Adrenal gland (tissue), 12 donors: Measurements from ENCODE around the gene GALNT16. TPM values are rescaled to one million over a fixed set of nuclear protein-coding genes. Genes with fewer than 3 reads are reported as not detected.
"Not testable (repeated sequence)": the region's sequence is repeated elsewhere in the genome, so short reads cannot be mapped to it uniquely, and the experiment has no call there.

ENCODE experiments used
- DNase-seq, 7 donors: peaks; one replicate each; pipeline ENCODE4 v3.0.0-alpha.2; 2019 to 2020
- H3K27ac ChIP-seq, 5 donors: fragments of 200-600 bp; sonication (generic) in 4 of 5; 1 replicate in 3 of 5; 2 replicates in 2 of 5; pipeline versions ENCODE4 v1.5.1 to v1.8.0; 2016 to 2020; ENCODE audit warnings: mild to moderate bottlenecking in 1 of 5
- H3K27me3 ChIP-seq: fragments of 200-600 bp; 2 replicates; pipeline ENCODE4 v1.8.0; 2021
- H3K36me3 ChIP-seq, 2 donors: fragments of 200-600 bp; replicated peaks in 1 of 2; 1 replicate in 1 of 2; 2 replicates in 1 of 2; pipeline versions ENCODE4 v1.5.1 to v1.8.0; 2018 to 2022
- H3K4me1 ChIP-seq, 2 donors: fragments of 200-600 bp; replicated peaks in 1 of 2; 1 replicate in 1 of 2; 2 replicates in 1 of 2; pipeline versions ENCODE4 v1.5.1 to v1.8.0; 2018 to 2021
- H3K4me3 ChIP-seq, 4 donors: fragments of 200-600 bp; sonication (generic) in 3 of 4; one replicate each; pipeline ENCODE4 v1.5.1; 2016 to 2018
- H3K9me3 ChIP-seq, 3 donors: fragments of 200-600 bp; sonication (generic) in 1 of 3; replicated peaks in 1 of 3; 1 replicate in 2 of 3; 2 replicates in 1 of 3; pipeline versions ENCODE4 v1.5.1 to v1.8.0; 2016 to 2021
- POLR2A ChIP-seq, 2 donors: fragments of 450-650 bp; IDR thresholded peaks; one replicate each; pipeline ENCODE4 v1.6.1; 2017; ENCODE audit warnings: antibody characterized with exemption in 2 of 2, mild to moderate bottlenecking in 2 of 2, moderate library complexity in 1 of 2
- WGBS, 4 donors: extraction: QIAGEN DNeasy Blood & Tissue Kit in 2 of 4; methylation state at CpG; one replicate each; pipeline versions ENCODE4 v1.1.5 to v1.1.7; 2013 to 2017; 5-methylcytosine and 5-hydroxymethylcytosine counted together
- intact Hi-C, 2 donors: fragments of 100-400 bp; cut with DNase I; formaldehyde crosslinking; loops; one replicate each; pipeline versions ENCODE4 v1.14.1 to v1.15.0; 2022 to 2023
- polyA plus RNA-seq, 3 donors: library from polyadenylated mRNA; stranded (reverse); fragments of 200-250 nt in 2 of 3; fragments of 350-450 nt in 1 of 3; fragmentation: Illumina TruSeq in 1 of 3; extraction: RNeasy Lipid Tissue Mini Kit (QIAGEN cat#74804) in 1 of 3; gene quantifications; one replicate each; pipeline ENCODE4 v1.2.3, GENCODE V29; 2013 to 2014
- total RNA-seq, 9 donors: library from RNA; depleted of rRNA in 4 of 9; stranded (reverse); fragments of >200 nt in 4 of 9; fragments of 120-200 nt in 1 of 9; fragmentation: NEBNext Ultra II Directional in 1 of 9; extraction: Animal tissue kit (Norgen Biotek cat#: 25700) in 1 of 9; gene quantifications; one replicate each; pipeline versions ENCODE4 v1.1.0 to v1.2.4, GENCODE V29; 2013 to 2023
- TF ChIP-seq, protein P1 (sequence below), 6 experiments: fragments of 450-650 bp in 4 of 6; fragments of 200-600 bp in 2 of 6; sonication (generic) in 1 of 6; IDR thresholded peaks; 1 replicate in 5 of 6; 2 replicates in 1 of 6; pipeline versions ENCODE4 v1.5.1 to v1.8.0; 2016 to 2021; ENCODE audit warnings: antibody characterized with exemption in 6 of 6, mild to moderate bottlenecking in 2 of 6, moderate library complexity in 1 of 6
- donor health status: healthy with polysubstance abuse.
- donor health status: Bipolar disorder and iron deficiency.
- donor health status: DM: yes; HTN: yes; CAD: no.
- donor health status: DM: no; HTN: no; CAD: no.
- donor health status: DM: no; HTN: no; CAD: no.
- donor health status: DM: yes; HTN: yes; CAD: no.

Gene GALNT16
- total and polyA plus RNA-seq, 12 donors, result 7.4 to 38.1 (median 15.9) TPM

DNA sequence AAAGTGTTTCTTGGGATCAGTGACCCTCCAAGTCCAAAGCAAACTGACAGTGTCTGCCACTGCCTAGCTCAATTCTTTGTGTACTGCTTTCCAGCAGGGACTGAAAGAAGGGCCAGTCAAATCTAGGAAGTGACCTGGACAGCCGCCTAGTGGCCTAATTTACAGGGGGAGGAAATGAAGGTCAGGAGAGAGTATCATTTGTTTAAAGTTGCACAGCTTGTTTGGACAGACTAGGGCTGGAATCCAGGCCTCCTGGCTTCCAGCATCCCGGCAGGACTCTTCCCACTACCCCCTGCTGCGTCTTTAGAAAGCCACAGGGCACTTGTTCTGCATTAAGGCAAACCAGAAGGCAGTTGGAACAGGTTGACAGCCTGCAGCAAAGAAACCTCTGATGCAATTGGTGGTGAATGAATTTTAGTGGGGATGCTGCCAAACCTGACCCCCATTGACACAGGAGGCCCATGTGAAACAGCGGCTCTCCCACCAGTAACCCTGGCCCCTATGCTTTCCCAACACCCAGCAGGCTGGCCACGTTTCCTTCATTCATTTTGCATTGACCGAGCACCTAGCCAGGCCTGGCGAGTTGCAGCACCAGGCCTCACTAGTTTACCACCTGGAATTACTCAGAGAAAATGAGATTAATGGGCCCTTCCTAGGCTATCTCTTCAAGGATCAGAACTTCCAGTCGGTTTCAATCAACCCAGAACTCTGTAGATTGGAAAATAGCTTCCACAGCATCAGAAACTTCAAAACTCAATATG, 28.2 kb downstream of the GALNT16 start:
- Histone ChIP-seq H3K4me1 (peaks cover 5 to 28% of the 10 kb centered on the region in 2 donors), H3K4me3 (no peak overlapping the region), H3K9me3 (no peaks in the 10 kb centered on the region), H3K27me3 (no peaks in the 10 kb centered on the region), H3K36me3 (no peaks in the 10 kb centered on the region), H3K27ac (peak overlapping the region in 3 of 5 donors; percentile 24 to 76 (median 65))
- TF ChIP-seq, protein P1, sequence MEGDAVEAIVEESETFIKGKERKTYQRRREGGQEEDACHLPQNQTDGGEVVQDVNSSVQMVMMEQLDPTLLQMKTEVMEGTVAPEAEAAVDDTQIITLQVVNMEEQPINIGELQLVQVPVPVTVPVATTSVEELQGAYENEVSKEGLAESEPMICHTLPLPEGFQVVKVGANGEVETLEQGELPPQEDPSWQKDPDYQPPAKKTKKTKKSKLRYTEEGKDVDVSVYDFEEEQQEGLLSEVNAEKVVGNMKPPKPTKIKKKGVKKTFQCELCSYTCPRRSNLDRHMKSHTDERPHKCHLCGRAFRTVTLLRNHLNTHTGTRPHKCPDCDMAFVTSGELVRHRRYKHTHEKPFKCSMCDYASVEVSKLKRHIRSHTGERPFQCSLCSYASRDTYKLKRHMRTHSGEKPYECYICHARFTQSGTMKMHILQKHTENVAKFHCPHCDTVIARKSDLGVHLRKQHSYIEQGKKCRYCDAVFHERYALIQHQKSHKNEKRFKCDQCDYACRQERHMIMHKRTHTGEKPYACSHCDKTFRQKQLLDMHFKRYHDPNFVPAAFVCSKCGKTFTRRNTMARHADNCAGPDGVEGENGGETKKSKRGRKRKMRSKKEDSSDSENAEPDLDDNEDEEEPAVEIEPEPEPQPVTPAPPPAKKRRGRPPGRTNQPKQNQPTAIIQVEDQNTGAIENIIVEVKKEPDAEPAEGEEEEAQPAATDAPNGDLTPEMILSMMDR (IDR thresholded peaks at IDR 0.05), result peak; percentile 30 to 69 (median 58)
- no peak for TF ChIP-seq POLR2A (IDR thresholded peaks at IDR 0.05)
- intact Hi-C loops, result loop anchor here in 1 of 2 donors (5.0 kb wide), 1 partner anchor 41 kb away; no protein-coding TSS in a partner anchor
- peak; percentile 48 to 84 (median 70) for DNase-seq
- WGBS, 4 donors, result 49 to 57% (median 53%) methylated on average over 6 to 8 of the region's 8 CpGs

DNA sequence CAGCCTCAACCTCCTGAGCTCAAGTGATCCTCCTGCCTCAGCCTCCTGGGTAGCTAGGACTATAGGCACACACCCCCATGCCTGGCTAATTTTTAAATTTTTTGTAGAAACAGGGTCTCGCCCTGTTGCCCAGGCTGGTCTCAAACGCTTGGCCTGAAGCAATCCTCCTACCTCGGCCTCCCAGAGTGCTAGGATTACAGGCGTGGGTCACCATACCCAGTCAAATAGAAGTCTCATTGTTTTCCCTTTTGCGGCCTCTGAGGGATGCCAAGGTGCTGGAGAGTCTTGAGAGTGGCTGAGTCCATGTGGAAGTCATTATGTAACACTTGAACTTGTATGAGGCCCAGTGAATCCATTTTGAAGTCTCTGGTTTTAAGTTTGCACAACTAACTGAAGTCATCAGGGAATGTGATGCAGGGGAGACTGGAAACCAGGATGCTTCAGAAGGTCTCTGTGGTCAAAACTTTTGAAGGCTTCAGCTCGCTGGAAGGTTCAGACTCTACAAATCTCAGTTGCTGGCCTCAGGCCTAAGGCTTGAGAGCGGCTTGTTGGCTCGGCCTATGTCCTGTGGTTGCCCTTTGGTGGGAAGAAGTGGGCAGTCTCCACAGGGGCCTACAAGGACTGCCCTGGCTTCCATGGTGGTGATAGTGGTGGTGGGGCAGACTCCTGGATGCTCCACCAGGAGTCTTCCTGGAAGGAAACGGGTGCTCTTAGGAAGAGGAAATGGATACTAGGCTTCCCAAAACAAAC, 29.2 kb downstream of the GALNT16 start:
- Histone ChIP-seq H3K27ac (peak overlapping the region in 1 of 5 donors; percentile 76), H3K27me3 (no peaks in the 10 kb centered on the region), H3K4me3 (no peak overlapping the region), H3K9me3 (no peaks in the 10 kb centered on the region), H3K4me1 (peaks cover 5 to 28% of the 10 kb centered on the region in 2 donors), H3K36me3 (no peaks in the 10 kb centered on the region)
- intact Hi-C loops, result loop anchor here in 1 of 2 donors (5.0 kb wide), 1 partner anchor 42 kb away; no protein-coding TSS in a partner anchor
- WGBS, 4 donors, result 93 to 94% (median 94%) methylated on average over 5 to 9 of the region's 9 CpGs
- TF ChIP-seq, protein P1 (IDR thresholded peaks at IDR 0.05), result no peak
- no peak for TF ChIP-seq POLR2A (IDR thresholded peaks at IDR 0.05)
- DNase-seq, result peak in 1 of 7 donors; percentile 38

DNA sequence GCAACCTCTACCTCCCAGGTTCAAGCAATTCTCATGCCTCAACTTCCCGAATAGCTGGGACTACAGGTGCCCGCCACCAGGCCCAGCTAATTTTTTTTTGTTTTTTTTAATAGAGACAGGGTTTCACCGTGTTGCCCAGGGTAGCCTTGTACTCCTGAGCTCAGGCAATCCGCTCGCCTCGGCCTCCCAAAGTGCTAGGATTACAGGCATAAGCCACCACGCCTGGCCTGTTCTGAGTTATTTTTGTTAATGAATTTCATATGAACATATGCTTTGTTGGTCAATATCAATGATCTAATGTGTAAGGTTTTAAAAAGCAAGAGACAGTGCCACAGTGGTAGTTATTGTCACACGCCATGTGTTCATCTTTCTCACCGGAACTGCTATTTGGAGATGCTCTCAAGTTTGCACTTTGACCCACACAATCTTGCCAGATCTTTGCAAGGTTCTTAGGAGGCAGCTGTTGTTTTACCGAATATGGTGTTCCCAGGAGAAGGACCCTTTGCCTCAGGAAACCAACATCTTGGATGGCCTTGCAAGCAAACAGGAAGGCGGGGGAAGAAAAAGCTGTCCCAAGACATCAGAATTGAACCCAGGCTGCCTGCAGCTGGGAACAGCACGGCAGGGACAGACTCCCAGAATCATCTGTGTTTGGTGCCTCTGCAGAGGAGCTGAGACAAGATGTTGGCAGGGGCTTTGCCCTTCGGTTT, 30.0 kb downstream of the GALNT16 start:
- intact Hi-C loops, result loop anchor here in 1 of 2 donors (5.0 kb wide), 1 partner anchor 43 kb away; no protein-coding TSS in a partner anchor
- WGBS, 4 donors, result 79 to 86% (median 81%) methylated on average over 13 of the region's 13 CpGs
- peak overlapping the region in 1 of 5 donors; percentile 76 for H3K27ac ChIP-seq

DNA sequence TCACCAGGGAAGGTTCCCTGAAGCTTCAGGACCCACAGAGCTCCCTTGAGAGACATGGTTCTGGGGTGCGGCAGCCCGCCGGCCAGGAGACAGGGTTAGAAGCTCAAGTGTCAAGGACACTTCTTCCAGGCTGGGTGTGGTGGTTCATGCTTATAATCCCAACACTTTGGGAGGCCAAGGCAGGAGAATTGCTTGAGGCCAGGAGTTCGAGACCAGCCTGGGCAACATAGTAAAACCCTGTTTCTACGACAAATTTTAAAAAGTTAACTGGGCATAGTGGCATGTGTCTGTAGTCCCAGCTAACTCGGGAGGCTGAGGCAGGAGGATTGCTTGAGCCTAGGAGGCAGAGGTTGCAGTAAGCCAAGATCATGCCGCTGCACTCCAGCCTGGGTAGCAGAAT, 30.9 kb downstream of the GALNT16 start:
- 91 to 100% (median 94%) methylated on average over 7 of the region's 7 CpGs for WGBS, 4 donors
- H3K36me3 ChIP-seq, H3K9me3 ChIP-seq, intact Hi-C loops, H3K4me3 ChIP-seq, H3K27me3 ChIP-seq: not testable (repeated sequence)
- Histone ChIP-seq H3K27ac (peak overlapping the region in 1 of 5 donors; percentile 21), H3K4me1 (peaks cover 5 to 28% of the 10 kb centered on the region in 2 donors)
- DNase-seq, result peak in 1 of 7 donors; percentile 42

More for the DNA sequence above, 30.0 kb downstream of the GALNT16 start:
- DNase-seq, result peak in 1 of 7 donors; percentile 52
- no peaks in the 10 kb centered on the region for H3K9me3 ChIP-seq
- H3K36me3 ChIP-seq, result no peaks in the 10 kb centered on the region
- H3K4me3 ChIP-seq, result no peak overlapping the region
- peaks cover 5 to 28% of the 10 kb centered on the region in 2 donors for H3K4me1 ChIP-seq
- TF ChIP-seq POLR2A (IDR thresholded peaks at IDR 0.05), result no peak
- TF ChIP-seq, protein P1 (IDR thresholded peaks at IDR 0.05), result no peak
- no peaks in the 10 kb centered on the region for H3K27me3 ChIP-seq
